Measurements from ENCODE around the gene MAML1.

Gene MAML1

GRCh38 chr5:179817890-179818745 lies 85.5 kb downstream of the MAML1 start:
- TF ChIP-seq, protein P1, sequence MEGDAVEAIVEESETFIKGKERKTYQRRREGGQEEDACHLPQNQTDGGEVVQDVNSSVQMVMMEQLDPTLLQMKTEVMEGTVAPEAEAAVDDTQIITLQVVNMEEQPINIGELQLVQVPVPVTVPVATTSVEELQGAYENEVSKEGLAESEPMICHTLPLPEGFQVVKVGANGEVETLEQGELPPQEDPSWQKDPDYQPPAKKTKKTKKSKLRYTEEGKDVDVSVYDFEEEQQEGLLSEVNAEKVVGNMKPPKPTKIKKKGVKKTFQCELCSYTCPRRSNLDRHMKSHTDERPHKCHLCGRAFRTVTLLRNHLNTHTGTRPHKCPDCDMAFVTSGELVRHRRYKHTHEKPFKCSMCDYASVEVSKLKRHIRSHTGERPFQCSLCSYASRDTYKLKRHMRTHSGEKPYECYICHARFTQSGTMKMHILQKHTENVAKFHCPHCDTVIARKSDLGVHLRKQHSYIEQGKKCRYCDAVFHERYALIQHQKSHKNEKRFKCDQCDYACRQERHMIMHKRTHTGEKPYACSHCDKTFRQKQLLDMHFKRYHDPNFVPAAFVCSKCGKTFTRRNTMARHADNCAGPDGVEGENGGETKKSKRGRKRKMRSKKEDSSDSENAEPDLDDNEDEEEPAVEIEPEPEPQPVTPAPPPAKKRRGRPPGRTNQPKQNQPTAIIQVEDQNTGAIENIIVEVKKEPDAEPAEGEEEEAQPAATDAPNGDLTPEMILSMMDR (IDR thresholded peaks at IDR 0.05): no peak

DNA sequence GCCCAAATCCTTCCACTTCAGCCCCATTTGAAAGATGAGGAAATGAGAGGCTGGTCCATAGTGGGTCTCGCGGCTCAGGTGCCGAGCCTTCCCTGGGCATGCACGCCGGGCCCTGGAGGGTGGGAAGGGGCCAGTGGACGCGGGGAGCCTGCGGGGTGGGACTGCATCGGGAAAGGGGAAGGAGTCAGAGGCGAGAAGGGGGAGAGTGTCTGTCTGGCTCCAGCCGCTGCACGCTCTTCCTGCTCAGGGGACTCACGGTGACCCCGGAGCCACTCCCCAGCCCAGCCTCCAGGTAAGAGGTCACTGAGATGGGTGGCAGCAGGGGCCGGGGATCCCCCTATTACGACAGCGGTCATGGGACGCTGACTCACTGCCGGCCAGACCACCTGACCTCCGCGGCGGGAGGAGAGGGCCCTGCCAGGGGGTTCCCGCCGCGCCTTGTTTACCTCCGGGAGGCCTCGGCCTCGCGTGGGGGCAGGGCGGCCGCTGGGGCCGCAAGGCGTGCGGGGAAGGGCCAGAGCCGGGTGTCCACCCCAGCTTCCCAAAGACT lies 86.2 kb downstream of the MAML1 start:
- TF ChIP-seq, protein P1 (IDR thresholded peaks at IDR 0.05): no peak

GRCh38 chr5:179819296-179820126 lies 86.9 kb downstream of the MAML1 start:
- TF ChIP-seq, protein P1 (IDR thresholded peaks at IDR 0.05): no peak

DNA sequence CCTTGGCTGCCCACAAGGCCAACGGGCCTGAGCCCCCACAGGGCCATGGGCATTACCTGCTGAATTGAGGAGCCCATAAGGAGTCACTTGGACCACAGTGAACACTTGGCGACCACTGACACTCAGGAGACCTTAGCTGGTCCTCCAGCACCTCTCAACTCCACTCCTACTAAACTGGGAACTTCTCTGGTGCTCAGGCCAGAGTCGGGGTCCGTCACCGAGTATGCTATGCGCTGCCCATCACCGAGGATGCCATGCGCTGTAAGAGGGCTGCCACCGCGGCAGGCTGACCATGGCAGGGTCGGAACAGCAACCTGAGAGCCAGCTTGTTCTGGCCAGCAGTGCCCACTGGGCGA lies 87.5 kb downstream of the MAML1 start:
- TF ChIP-seq, protein P1 (IDR thresholded peaks at IDR 0.05): no peak

- TF ChIP-seq, protein P1 (IDR thresholded peaks at IDR 0.05): no peak
Observed at GRCh38 chr5:179820483-179821297, 88.1 kb downstream of the MAML1 start, which contains the start of gene SQSTM1. Gene SQSTM1, plus strand, starts transcription at chr5:179820905. Its CDS starts 32 bp downstream, at chr5:179820937.

DNA sequence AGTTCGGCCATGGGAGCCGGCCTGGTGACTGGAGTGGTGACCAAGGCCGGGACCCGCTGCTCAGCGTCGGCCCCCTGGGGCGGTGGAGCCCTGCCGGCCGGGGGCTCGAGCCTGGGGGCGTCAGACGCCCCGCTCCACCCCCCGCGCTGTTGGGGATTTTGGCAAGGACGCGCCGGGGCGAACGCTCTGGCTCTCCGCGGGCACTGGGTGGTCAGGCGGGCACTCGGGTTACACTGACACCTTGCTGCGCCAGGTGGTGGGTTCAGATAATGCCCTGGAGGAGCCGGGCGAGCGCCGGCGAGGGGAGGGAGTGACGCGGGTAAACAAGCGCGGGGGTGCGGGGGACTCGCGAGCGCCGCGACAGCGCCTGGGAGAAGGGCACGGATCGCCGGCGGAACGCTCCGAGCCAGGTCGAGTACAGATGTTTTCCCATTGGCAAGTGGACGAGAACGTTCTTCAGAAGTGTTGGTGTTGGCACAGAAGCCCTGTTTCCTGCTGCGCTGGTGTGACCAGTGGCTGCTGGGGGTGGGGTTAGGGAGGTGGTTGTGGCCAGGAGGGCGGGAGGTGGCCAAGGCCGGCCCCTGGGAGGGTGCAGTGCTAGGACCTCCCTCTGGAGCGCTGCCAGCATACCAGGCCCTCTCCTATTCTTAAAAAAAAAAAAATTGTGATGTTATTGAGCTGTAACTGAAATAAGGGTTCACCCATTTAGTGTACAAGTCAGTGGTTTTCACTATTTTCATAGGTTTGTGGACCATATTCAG lies 88.9 kb downstream of the MAML1 start:
- TF ChIP-seq, protein P1 (IDR thresholded peaks at IDR 0.05): no peak
